A549 (cell line): ENCODE results near the gene L3MBTL4. TPM values are rescaled to one million over a fixed set of nuclear protein-coding genes. Genes with fewer than 3 reads are reported as not detected.

Source experiments
- ATAC-seq, 2 experiments: fragments of 200-7000 bp in 1 of 2; fragments of >200 bp in 1 of 2; cut with Nextera tagmentation in 1 of 2; cut with Tn5 transposase in 1 of 2; 3 replicates each; pipeline versions ENCODE4 v1.8.0 to v1.9.1; 2018 to 2020; ENCODE audit warnings: mild to moderate bottlenecking in 1 of 2, moderate library complexity in 1 of 2
- CTCF ChIA-PET: fragments of 300-600 bp; sonication (Branson Sonifier 250); formaldehyde crosslinking; extraction: SDS; loops from one replicate; lab custom pipeline; 2021; ENCODE audit warnings: antibody characterized with exemption, inconsistent platforms; lab: Yijun Ruan, JAX
- POLR2A ChIA-PET: fragments of 350-600 bp; formaldehyde crosslinking; extraction: SDS; loops from one replicate; lab custom pipeline; 2021; ENCODE audit warnings: antibody characterized with exemption, inconsistent platforms; lab: Yijun Ruan, JAX
- DNase-seq, 2 experiments: peaks; one replicate each; pipeline versions ENCODE4 v3.0.0 to v3.0.0-alpha.2; 2011 to 2016; ENCODE audit warnings: low read depth in 1 of 2, low spot score in 1 of 2
- FAIRE-seq: peaks from 2 replicates; lab custom pipeline; 2011; peaks lifted over from hg19 to GRCh38; lab: Jason Lieb, UNC
- H3K27ac ChIP-seq, 2 experiments: fragments of >200 bp; sonication (Bioruptor Twin); formaldehyde crosslinking; 3 replicates each; pipeline ENCODE4 v1.5.1; 2016 to 2017
- H3K4me1 ChIP-seq: fragments of >200 bp; sonication (Bioruptor Twin); formaldehyde crosslinking; 3 replicates; pipeline ENCODE4 v1.6.1; 2016
- H3K4me2 ChIP-seq: fragments of >200 bp; sonication (Bioruptor Twin); formaldehyde crosslinking; 3 replicates; pipeline ENCODE4 v1.6.1; 2016
- H3K4me3 ChIP-seq: fragments of >200 bp; sonication (Bioruptor Twin); formaldehyde crosslinking; 3 replicates; pipeline ENCODE4 v1.5.1; 2016
- H3K9me3 ChIP-seq: fragments of >200 bp; sonication (Bioruptor Twin); formaldehyde crosslinking; 3 replicates; pipeline ENCODE4 v1.6.1; 2016
- BHLHE40 ChIP-seq: IDR thresholded peaks from 2 replicates; pipeline ENCODE4 v1.6.1; 2012; ENCODE audit warnings: low read depth, low read length, inconsistent platforms
- CBX2 ChIP-seq: fragments of 200-600 bp; sonication (generic); IDR thresholded peaks from 2 replicates; pipeline ENCODE4 v1.6.1; 2016; ENCODE audit warnings: low read depth, mild to moderate bottlenecking, borderline replicate concordance
- ESRRA ChIP-seq: fragments of 150-350 bp; IDR thresholded peaks from 2 replicates; pipeline ENCODE4 v1.6.1; 2014; ENCODE audit warnings: mild to moderate bottlenecking, low read length, borderline replicate concordance
- FOSL2 ChIP-seq, 2 experiments: fragments of 450-650 bp in 1 of 2; fragments of >200 bp in 1 of 2; sonication (Bioruptor Twin) in 1 of 2; formaldehyde crosslinking; IDR thresholded peaks; 2 replicates each; pipeline versions ENCODE4 v1.5.0 to v1.6.1; 2016 to 2020; ENCODE audit warnings: mild to moderate bottlenecking in 1 of 2, moderate library complexity in 1 of 2
- FOXS1 ChIP-seq: fragments of 250-450 bp; sonication (Bioruptor Pico); IDR thresholded peaks from 2 replicates; pipeline ENCODE4 v1.5.0; 2020; ENCODE audit warnings: mild to moderate bottlenecking, moderate library complexity
- HOXB13 ChIP-seq: fragments of 250-450 bp; sonication (Bioruptor Pico); IDR thresholded peaks from 2 replicates; pipeline ENCODE4 v1.5.0; 2020; ENCODE audit warnings: low read depth, mild to moderate bottlenecking, moderate library complexity
- JUN ChIP-seq, 2 experiments: fragments of >200 bp; sonication (Bioruptor Twin); formaldehyde crosslinking; IDR thresholded peaks; 2 replicates in 1 of 2; 3 replicates in 1 of 2; pipeline ENCODE4 v1.6.1; 2016 to 2017
- JUNB ChIP-seq: fragments of >200 bp; sonication (Bioruptor Twin); formaldehyde crosslinking; IDR thresholded peaks from 2 replicates; pipeline ENCODE4 v1.6.1; 2016
- KDM5A ChIP-seq: fragments of 200-600 bp; sonication (generic); IDR thresholded peaks from 2 replicates; pipeline ENCODE4 v1.6.1; 2016; ENCODE audit warnings: antibody characterized with exemption, mild to moderate bottlenecking
- MAFK ChIP-seq: fragments of 450-650 bp; IDR thresholded peaks from 2 replicates; pipeline ENCODE4 v1.6.1; 2014; ENCODE audit not compliant: partially characterized antibody
- MAZ ChIP-seq: fragments of 150-350 bp; IDR thresholded peaks from 2 replicates; pipeline ENCODE4 v1.6.1; 2014; ENCODE audit warnings: antibody characterized with exemption, low read depth, low read length, borderline replicate concordance
- MYC ChIP-seq: IDR thresholded peaks from 2 replicates; pipeline ENCODE4 v1.6.1; 2012; ENCODE audit warnings: mild to moderate bottlenecking, inconsistent platforms, low read length, improper control_type of control experiment, borderline replicate concordance
- NPAS2 ChIP-seq: fragments of 250-450 bp; sonication (Bioruptor Pico); IDR thresholded peaks from 2 replicates; pipeline ENCODE4 v1.8.0; 2022; ENCODE audit warnings: mild to moderate bottlenecking, moderate library complexity, borderline replicate concordance
- NR3C1 ChIP-seq: fragments of >200 bp; sonication (Bioruptor Twin); formaldehyde crosslinking; IDR thresholded peaks from 3 replicates; pipeline ENCODE4 v1.6.1; 2017
- PHF8 ChIP-seq: fragments of 200-600 bp; sonication (generic); IDR thresholded peaks from 2 replicates; pipeline ENCODE4 v1.6.1; 2016; ENCODE audit warnings: low read depth, mild to moderate bottlenecking, antibody characterized with exemption, moderate library complexity, borderline replicate concordance
- RARB ChIP-seq: fragments of 250-450 bp; sonication (Bioruptor Pico); IDR thresholded peaks from 2 replicates; pipeline ENCODE4 v1.8.0; 2021; ENCODE audit warnings: mild to moderate bottlenecking, moderate library complexity
- RFX5 ChIP-seq: fragments of 450-650 bp; IDR thresholded peaks from 2 replicates; pipeline ENCODE4 v1.7.1; 2014; ENCODE audit warnings: antibody characterized with exemption, mild to moderate bottlenecking, moderate library complexity
- SREBF2 ChIP-seq: fragments of 450-650 bp; IDR thresholded peaks from 2 replicates; pipeline ENCODE4 v1.6.1; 2014; ENCODE audit warnings: mild to moderate bottlenecking, moderate library complexity
- TFCP2L1 ChIP-seq: fragments of 250-450 bp; sonication (Bioruptor Pico); IDR thresholded peaks from 2 replicates; pipeline ENCODE4 v1.5.0; 2021; ENCODE audit warnings: mild to moderate bottlenecking
- ZNF302 ChIP-seq: fragments of 250-450 bp; sonication (Bioruptor Pico); IDR thresholded peaks from 2 replicates; pipeline ENCODE4 v1.9.0; 2021; ENCODE audit warnings: inconsistent platforms, mild to moderate bottlenecking, moderate library complexity
- ZSCAN20 ChIP-seq: fragments of 250-450 bp; sonication (Bioruptor Pico); IDR thresholded peaks from 2 replicates; pipeline ENCODE4 v1.8.0; 2022; ENCODE audit warnings: mild to moderate bottlenecking, moderate library complexity
- WGBS: methylation state at CpG from one replicate; pipeline ENCODE4 v1.1.6; 2017; ENCODE audit errors: missing lambda C conversion rate; 5-methylcytosine and 5-hydroxymethylcytosine counted together
- polyA plus RNA-seq, 4 experiments: library from polyadenylated mRNA; depleted of rRNA in 3 of 4; stranded (reverse); fragments of >200 nt; fragmentation: RNase III in 1 of 4; extraction: RNeasy Plus Mini Kit Qiagen cat#74134 plus additional on column Dnase treatment in 1 of 4; gene quantifications; 2 replicates in 3 of 4; 3 replicates in 1 of 4; pipeline ENCODE4 v1.2.3, GENCODE V29; 2011 to 2017
- TF ChIP-seq, protein P1 (sequence below): fragments of >200 bp; sonication (Bioruptor Twin); formaldehyde crosslinking; IDR thresholded peaks from 2 replicates; pipeline ENCODE4 v1.6.1; 2016
- TF ChIP-seq, protein P2 (sequence below): IDR thresholded peaks from 2 replicates; pipeline ENCODE4 v1.6.1; 2012
- TF ChIP-seq, protein P3 (sequence below): fragments of 250-450 bp; sonication (Bioruptor Pico); IDR thresholded peaks from 2 replicates; pipeline ENCODE4 v1.5.0; 2021; ENCODE audit warnings: mild to moderate bottlenecking, moderate library complexity, borderline replicate concordance
- TF ChIP-seq, protein P4 (sequence below): IDR thresholded peaks from 2 replicates; pipeline ENCODE4 v1.6.1; 2012; ENCODE audit warnings: low read depth, borderline replicate concordance
- TF ChIP-seq, protein P5 (sequence below): IDR thresholded peaks from 2 replicates; pipeline ENCODE4 v1.6.1; 2012

Gene L3MBTL4
- polyA plus RNA-seq, 2 of the 4 experiments (the other 2 are of a cell fraction) = 0.03 to 0.06 TPM

DNA sequence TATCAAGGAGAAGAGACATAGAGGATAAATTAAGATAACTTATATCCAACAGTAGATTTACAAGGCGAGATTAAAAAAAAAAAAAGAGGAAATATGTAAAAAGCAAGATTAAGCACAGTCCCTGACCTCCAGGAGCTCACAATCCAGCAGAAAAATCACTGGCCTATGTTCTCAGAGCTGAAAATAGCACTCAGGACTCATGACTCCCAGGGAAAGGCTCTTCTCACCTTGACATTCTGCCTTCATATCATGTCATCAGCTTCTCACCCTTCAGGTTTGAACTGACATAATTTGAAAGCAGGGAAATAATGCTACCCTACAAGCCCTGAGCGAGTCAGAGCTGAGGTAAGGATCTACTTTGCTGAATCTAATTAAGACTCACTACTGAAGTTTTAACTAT is 82.8 kb downstream of the L3MBTL4 start:
- POLR2A ChIA-PET = no interaction called here
- Histone ChIP-seq H3K27ac (no peak overlapping the region), H3K4me1 (no peaks in the 10 kb centered on the region), H3K4me3 (no peak overlapping the region), H3K9me3 (no peaks in the 10 kb centered on the region), H3K4me2 (no peak overlapping the region)
- no peak for TF ChIP-seq JUNB
- no peak for TF ChIP-seq MYC
- TF ChIP-seq ZNF302 (CRISPR knock-in tag) = no peak
- TF ChIP-seq RFX5 = no peak
- TF ChIP-seq, protein P1, sequence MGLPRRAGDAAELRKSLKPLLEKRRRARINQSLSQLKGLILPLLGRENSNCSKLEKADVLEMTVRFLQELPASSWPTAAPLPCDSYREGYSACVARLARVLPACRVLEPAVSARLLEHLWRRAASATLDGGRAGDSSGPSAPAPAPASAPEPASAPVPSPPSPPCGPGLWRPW = no peak
- TF ChIP-seq, protein P2, sequence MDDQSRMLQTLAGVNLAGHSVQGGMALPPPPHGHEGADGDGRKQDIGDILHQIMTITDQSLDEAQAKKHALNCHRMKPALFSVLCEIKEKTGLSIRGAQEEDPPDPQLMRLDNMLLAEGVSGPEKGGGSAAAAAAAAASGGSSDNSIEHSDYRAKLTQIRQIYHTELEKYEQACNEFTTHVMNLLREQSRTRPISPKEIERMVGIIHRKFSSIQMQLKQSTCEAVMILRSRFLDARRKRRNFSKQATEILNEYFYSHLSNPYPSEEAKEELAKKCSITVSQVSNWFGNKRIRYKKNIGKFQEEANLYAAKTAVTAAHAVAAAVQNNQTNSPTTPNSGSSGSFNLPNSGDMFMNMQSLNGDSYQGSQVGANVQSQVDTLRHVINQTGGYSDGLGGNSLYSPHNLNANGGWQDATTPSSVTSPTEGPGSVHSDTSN = no peak
- TF ChIP-seq ESRRA = no peak
- no peak for TF ChIP-seq SREBF2
- TF ChIP-seq MAFK = no peak
- no peak for TF ChIP-seq MAZ
- TF ChIP-seq BHLHE40 = no peak
- no peak for TF ChIP-seq JUN (IDR thresholded peaks at IDR 0.05)
- no peak for TF ChIP-seq FOXS1 (CRISPR knock-in tag)
- no peak for TF ChIP-seq NPAS2
- TF ChIP-seq RARB (CRISPR knock-in tag) = no peak
- TF ChIP-seq, protein P3, sequence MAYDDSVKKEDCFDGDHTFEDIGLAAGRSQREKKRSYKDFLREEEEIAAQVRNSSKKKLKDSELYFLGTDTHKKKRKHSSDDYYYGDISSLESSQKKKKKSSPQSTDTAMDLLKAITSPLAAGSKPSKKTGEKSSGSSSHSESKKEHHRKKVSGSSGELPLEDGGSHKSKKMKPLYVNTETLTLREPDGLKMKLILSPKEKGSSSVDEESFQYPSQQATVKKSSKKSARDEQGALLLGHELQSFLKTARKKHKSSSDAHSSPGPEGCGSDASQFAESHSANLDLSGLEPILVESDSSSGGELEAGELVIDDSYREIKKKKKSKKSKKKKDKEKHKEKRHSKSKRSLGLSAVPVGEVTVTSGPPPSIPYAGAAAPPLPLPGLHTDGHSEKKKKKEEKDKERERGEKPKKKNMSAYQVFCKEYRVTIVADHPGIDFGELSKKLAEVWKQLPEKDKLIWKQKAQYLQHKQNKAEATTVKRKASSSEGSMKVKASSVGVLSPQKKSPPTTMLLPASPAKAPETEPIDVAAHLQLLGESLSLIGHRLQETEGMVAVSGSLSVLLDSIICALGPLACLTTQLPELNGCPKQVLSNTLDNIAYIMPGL (CRISPR knock-in tag) = no peak
- TF ChIP-seq, protein P4, sequence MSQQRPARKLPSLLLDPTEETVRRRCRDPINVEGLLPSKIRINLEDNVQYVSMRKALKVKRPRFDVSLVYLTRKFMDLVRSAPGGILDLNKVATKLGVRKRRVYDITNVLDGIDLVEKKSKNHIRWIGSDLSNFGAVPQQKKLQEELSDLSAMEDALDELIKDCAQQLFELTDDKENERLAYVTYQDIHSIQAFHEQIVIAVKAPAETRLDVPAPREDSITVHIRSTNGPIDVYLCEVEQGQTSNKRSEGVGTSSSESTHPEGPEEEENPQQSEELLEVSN = no peak
- ATAC-seq = no peak
- WGBS = 0% methylated on average over 2 of the region's 2 CpGs
- no peak for FAIRE-seq
- CTCF ChIA-PET = no interaction called here
- DNase-seq = no peak

DNA sequence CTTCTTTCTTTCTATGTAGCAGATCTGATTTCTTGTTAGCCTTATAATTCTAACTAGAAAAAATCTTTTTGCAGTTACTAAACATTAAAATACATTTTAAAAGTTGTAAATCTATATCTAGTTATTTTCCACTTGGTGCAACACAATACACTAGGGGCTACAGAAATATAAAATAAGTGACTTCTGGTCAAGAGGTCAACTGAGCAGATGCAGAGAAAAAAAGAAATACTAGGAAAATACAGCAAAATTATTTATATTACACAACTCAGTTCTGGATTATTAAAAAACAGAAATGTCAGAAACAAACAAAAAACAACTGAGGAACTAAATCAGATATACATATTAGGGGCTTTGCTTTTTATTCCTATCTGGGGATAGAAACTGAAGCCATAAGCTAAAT is 83.9 kb downstream of the L3MBTL4 start:
- TF ChIP-seq HOXB13 (no peak), CBX2 (no peak), NR3C1 (no peak), TFCP2L1 (no peak), ZSCAN20 (CRISPR knock-in tag) (no peak), PHF8 (no peak), ZNF302 (CRISPR knock-in tag) (no peak), FOSL2 (IDR thresholded peaks at IDR 0.05) (no peak), FOSL2 (CRISPR knock-in tag; IDR thresholded peaks at IDR 0.05) (no peak), KDM5A (no peak), FOXS1 (CRISPR knock-in tag) (no peak)
- TF ChIP-seq, protein P5, sequence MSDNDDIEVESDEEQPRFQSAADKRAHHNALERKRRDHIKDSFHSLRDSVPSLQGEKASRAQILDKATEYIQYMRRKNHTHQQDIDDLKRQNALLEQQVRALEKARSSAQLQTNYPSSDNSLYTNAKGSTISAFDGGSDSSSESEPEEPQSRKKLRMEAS = no peak
- TF ChIP-seq, protein P1 = no peak
- Histone ChIP-seq H3K4me2 (no peak overlapping the region), H3K27ac (no peak overlapping the region), H3K4me1 (no peaks in the 10 kb centered on the region), H3K9me3 (no peaks in the 10 kb centered on the region), H3K4me3 (no peak overlapping the region)
- CTCF ChIA-PET = no interaction called here
- no peak for ATAC-seq
- POLR2A ChIA-PET = no interaction called here
- no peak for DNase-seq
- no peak for FAIRE-seq
